Measurements from ENCODE around the gene VPS11.

The VPS11 gene

DNA sequence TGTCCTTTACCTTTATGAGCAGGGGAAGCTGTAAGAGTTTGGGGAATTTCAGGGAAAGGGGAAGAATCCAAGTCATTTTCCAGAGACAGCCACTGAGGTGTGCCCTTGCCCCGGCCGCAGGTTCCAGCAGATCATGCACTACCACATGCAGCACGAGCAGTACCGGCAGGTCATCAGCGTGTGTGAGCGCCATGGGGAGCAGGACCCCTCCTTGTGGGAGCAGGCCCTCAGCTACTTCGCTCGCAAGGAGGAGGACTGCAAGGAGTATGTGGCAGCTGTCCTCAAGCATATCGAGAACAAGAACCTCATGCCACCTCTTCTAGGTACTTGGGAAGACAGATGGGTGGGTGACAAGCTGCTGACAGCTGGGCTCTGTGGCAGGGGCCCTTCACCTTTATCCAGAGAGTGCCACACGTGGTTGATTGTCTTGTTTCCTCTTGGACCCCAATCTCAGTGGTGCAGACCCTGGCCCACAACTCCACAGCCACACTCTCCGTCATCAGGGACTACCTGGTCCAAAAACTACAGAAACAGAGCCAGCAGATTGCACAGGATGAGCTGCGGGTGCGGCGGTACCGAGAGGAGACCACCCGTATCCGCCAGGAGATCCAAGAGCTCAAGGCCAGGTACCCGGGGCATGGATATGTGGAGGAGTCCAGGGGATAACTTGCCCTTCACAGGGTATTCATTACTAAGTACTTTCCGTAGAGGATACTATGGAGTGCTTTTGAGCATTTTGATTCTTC is 11.2 kb downstream of the VPS11 start:
- no peak for DNase-seq (ENCODE audit: low read depth)
- no peak overlapping the region for H3K4me3 ChIP-seq (replicated peaks; ENCODE audit: low read depth, low read length)
- TF ChIP-seq, protein P1, sequence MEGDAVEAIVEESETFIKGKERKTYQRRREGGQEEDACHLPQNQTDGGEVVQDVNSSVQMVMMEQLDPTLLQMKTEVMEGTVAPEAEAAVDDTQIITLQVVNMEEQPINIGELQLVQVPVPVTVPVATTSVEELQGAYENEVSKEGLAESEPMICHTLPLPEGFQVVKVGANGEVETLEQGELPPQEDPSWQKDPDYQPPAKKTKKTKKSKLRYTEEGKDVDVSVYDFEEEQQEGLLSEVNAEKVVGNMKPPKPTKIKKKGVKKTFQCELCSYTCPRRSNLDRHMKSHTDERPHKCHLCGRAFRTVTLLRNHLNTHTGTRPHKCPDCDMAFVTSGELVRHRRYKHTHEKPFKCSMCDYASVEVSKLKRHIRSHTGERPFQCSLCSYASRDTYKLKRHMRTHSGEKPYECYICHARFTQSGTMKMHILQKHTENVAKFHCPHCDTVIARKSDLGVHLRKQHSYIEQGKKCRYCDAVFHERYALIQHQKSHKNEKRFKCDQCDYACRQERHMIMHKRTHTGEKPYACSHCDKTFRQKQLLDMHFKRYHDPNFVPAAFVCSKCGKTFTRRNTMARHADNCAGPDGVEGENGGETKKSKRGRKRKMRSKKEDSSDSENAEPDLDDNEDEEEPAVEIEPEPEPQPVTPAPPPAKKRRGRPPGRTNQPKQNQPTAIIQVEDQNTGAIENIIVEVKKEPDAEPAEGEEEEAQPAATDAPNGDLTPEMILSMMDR (IDR thresholded peaks at IDR 0.05; ENCODE audit: low read length, missing control alignments), result no peak

DNA sequence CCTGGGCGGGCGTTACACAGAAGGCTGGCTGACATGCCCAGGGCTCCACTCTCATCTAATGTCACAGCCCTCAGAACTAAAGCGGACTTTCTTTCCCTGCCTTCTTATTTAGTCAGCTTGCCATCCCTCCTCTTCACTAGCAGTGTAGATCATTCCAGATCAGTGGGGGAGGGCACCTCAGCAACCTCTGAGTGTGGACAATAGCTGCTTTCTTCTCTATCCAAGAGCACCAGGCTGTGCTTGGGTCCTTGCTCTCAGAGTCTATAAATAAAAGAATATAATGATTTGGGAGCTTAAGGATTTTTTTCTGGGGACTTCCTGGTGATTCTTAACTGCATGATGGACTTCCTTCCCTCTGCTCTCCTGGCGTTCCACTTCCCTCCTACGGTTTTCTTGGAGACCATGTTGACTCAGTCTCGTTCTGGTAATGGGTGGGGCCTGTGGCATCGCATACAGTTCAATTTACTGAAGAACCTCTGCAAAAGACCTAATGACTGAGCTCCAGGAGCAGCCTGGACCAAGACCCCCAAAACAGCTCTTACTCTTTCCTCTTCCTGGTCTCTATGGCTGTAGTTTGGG is 14.2 kb downstream of the VPS11 start:
- TF ChIP-seq, protein P1 (IDR thresholded peaks at IDR 0.05; ENCODE audit: low read length, missing control alignments), result no peak
- no peak overlapping the region for H3K4me3 ChIP-seq (replicated peaks; ENCODE audit: low read depth, low read length)
- no peak for DNase-seq (ENCODE audit: low read depth)

DNA sequence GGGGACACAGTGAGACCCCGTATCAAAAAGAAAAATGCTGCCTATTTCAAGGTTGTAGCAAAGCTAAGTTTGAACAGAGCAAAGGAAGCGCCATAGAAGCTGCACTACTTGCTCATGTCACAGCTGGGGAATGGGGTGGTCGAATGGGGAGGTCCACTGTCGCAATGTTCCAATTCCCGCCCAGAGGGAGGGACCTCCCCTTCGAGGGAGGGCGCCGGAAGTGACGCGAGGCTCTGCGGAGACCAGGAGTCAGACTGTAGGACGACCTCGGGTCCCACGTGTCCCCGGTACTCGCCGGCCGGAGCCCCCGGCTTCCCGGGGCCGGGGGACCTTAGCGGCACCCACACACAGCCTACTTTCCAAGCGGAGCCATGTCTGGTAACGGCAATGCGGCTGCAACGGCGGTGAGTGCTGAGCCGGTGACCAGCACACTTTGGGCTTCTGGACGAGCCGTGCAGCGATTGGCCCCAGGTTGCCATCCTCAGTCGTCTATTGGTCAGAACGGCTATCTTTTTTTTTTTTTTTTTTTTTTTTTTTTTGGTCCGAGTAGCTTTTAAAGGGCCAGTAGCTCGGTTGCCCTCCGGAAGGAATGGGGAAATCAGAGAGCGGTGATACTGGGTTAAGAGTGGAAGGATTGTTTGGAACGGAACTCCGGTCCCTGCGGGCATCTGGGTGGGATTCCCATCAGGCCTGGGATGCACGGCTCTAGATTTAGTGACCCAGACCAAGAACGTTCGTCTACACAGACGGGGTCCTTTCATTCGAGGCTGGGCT is 17.2 kb downstream of the VPS11 start, which contains the start of gene HMBS:
HMBS (plus strand) TSS at position 219 of the 774 bp plus-strand sequence; CDS start at position 372, 153 bp downstream.
- DNase-seq (ENCODE audit: low read depth), result peak; percentile 96
- peak within 1 kb of the TSS; percentile 93 for H3K4me3 ChIP-seq (replicated peaks; ENCODE audit: low read depth, low read length)
- TF ChIP-seq, protein P1 (IDR thresholded peaks at IDR 0.05; ENCODE audit: low read length, missing control alignments), result no peak

DNA sequence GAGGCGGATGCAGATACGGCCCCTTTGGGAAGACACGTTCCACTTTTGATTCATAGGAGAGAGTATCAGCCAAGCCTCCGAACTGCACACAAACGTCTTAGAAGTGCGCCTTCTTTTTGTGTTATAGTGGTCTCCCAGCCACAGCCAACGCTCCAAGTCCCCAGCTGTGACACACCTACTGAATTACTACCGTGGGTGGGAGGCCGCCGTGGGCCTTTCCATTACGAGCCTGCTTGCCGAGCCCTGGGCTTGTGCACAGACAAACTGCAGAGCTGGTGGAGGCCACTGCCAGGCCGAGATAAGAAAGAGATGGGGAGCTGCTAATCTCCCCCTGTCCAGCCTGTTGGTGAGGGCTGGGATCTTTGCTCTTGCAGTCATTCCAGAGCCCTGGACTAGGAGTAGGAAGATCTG is 17.8 kb downstream of the VPS11 start:
- no peak for DNase-seq (ENCODE audit: low read depth)
- peak overlapping the region; percentile 93 for H3K4me3 ChIP-seq (replicated peaks; ENCODE audit: low read depth, low read length)

DNA sequence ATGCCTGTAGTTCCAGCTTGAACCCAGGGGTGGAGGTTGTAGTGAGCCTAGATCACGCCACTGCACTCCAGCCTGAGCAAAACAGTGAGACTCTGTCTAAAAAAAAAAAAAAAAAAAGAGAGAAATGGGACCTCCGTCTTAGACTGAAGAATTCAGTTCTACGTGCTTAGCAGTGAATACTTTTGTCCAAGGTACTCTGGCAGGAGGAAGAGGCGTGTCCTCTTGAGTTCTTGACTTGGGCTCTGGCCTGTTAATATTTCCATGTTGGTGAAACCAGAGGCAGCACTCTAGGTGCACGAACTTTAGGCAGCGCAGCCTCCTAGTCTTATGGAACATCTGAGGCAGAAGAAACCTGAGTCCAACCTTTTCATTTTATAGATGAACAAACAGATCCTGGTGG is 19.5 kb downstream of the VPS11 start:
- H3K4me3 ChIP-seq (replicated peaks; ENCODE audit: low read depth, low read length), result no peak overlapping the region
- TF ChIP-seq, protein P1 (IDR thresholded peaks at IDR 0.05; ENCODE audit: low read length, missing control alignments), result no peak
- no peak for DNase-seq (ENCODE audit: low read depth)

More for the DNA sequence above, 17.8 kb downstream of the VPS11 start:
- TF ChIP-seq, protein P1 (IDR thresholded peaks at IDR 0.05; ENCODE audit: low read length, missing control alignments), result no peak

DNA sequence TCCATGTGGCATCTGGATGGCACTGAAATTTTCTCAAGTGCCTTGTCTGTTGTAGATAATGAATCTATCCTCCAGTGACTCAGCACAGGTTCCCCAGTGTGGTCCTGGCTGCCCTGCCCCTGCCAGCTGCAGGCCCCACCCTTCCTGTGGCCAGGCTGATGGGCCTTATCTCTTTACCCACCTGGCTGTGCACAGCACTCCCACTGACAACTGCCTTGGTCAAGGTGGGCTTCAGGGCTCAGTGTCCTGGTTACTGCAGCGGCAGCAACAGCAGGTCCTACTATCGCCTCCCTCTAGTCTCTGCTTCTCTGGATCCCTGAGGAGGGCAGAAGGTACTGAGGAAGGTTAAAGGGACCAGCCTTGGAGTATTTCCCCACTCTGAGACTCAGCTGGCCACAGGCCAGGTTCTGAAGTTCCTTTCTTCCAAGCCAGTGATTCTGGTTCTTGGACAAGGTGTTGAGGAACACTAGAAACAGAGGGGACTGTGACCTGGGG is 20.2 kb downstream of the VPS11 start:
- DNase-seq (ENCODE audit: low read depth), result no peak
- no peak overlapping the region for H3K4me3 ChIP-seq (replicated peaks; ENCODE audit: low read depth, low read length)
- TF ChIP-seq, protein P1 (IDR thresholded peaks at IDR 0.05; ENCODE audit: low read length, missing control alignments), result no peak

All from fibroblast of pulmonary artery (primary cell).